A549 (cell line): ENCODE data around the gene RIMS4. TPM values are rescaled to one million over a fixed set of nuclear protein-coding genes. Genes with fewer than 3 reads are reported as not detected.

Experiments
- BHLHE40 ChIP-seq: IDR thresholded peaks from 2 replicates; pipeline ENCODE4 v1.6.1; 2012; ENCODE audit warnings: low read depth, low read length, inconsistent platforms
- CBX2 ChIP-seq: fragments of 200-600 bp; sonication (generic); IDR thresholded peaks from 2 replicates; pipeline ENCODE4 v1.6.1; 2016; ENCODE audit warnings: low read depth, mild to moderate bottlenecking, borderline replicate concordance
- CEBPB ChIP-seq, 2 experiments: fragments of >200 bp in 1 of 2; sonication (Bioruptor Twin) in 1 of 2; formaldehyde crosslinking in 1 of 2; IDR thresholded peaks; 2 replicates each; pipeline ENCODE4 v1.6.1; 2012 to 2016
- CHD2 ChIP-seq: fragments of 150-350 bp; IDR thresholded peaks from 2 replicates; pipeline ENCODE4 v1.6.1; 2014; ENCODE audit warnings: low read length; ENCODE audit not compliant: partially characterized antibody
- CHD4 ChIP-seq: fragments of 200-600 bp; sonication (generic); IDR thresholded peaks from 2 replicates; pipeline ENCODE4 v1.6.1; 2016; ENCODE audit warnings: antibody characterized with exemption, mild to moderate bottlenecking, borderline replicate concordance
- EHF ChIP-seq: fragments of 250-450 bp; sonication (Bioruptor Pico); IDR thresholded peaks from 2 replicates; pipeline ENCODE4 v1.5.0; 2020; ENCODE audit warnings: mild to moderate bottlenecking
- EHMT2 ChIP-seq: fragments of 200-600 bp; sonication (generic); IDR thresholded peaks from 2 replicates; pipeline ENCODE4 v1.6.1; 2016; ENCODE audit warnings: antibody characterized with exemption, low read depth, mild to moderate bottlenecking, moderate library complexity
- GATA3 ChIP-seq: IDR thresholded peaks from 2 replicates; pipeline ENCODE4 v1.6.1; 2012; ENCODE audit warnings: borderline replicate concordance
- HEYL ChIP-seq: fragments of 250-450 bp; sonication (Bioruptor Pico); IDR thresholded peaks from 2 replicates; pipeline ENCODE4 v1.8.0; 2021; ENCODE audit warnings: mild to moderate bottlenecking, moderate library complexity
- HOXA7 ChIP-seq: fragments of 250-450 bp; sonication (Bioruptor Pico); IDR thresholded peaks from 2 replicates; pipeline ENCODE4 v1.5.0; 2020; ENCODE audit warnings: mild to moderate bottlenecking, moderate library complexity
- JUN ChIP-seq, 2 experiments: fragments of >200 bp; sonication (Bioruptor Twin); formaldehyde crosslinking; IDR thresholded peaks; 2 replicates in 1 of 2; 3 replicates in 1 of 2; pipeline ENCODE4 v1.6.1; 2016 to 2017
- JUNB ChIP-seq: fragments of >200 bp; sonication (Bioruptor Twin); formaldehyde crosslinking; IDR thresholded peaks from 2 replicates; pipeline ENCODE4 v1.6.1; 2016
- MAFK ChIP-seq: fragments of 450-650 bp; IDR thresholded peaks from 2 replicates; pipeline ENCODE4 v1.6.1; 2014; ENCODE audit not compliant: partially characterized antibody
- MYC ChIP-seq: IDR thresholded peaks from 2 replicates; pipeline ENCODE4 v1.6.1; 2012; ENCODE audit warnings: mild to moderate bottlenecking, inconsistent platforms, low read length, improper control_type of control experiment, borderline replicate concordance
- NFE2L2 ChIP-seq: fragments of 150-350 bp; conservative IDR thresholded peaks from 2 replicates; pipeline ENCODE4 v1.6.1; 2014; ENCODE audit warnings: low read length
- NPAS2 ChIP-seq: fragments of 250-450 bp; sonication (Bioruptor Pico); IDR thresholded peaks from 2 replicates; pipeline ENCODE4 v1.8.0; 2022; ENCODE audit warnings: mild to moderate bottlenecking, moderate library complexity, borderline replicate concordance
- POLR2A ChIP-seq: IDR thresholded peaks from 2 replicates; pipeline ENCODE4 v1.6.1; 2012; ENCODE audit warnings: mild to moderate bottlenecking, low read length
- RAD21 ChIP-seq, 2 experiments: fragments of >200 bp in 1 of 2; sonication (Bioruptor Twin) in 1 of 2; formaldehyde crosslinking in 1 of 2; IDR thresholded peaks in 1 of 2; conservative IDR thresholded peaks in 1 of 2; 2 replicates in 1 of 2; 3 replicates in 1 of 2; pipeline ENCODE4 v1.6.1; 2012 to 2018; ENCODE audit warnings: inconsistent platforms in 1 of 2
- RARB ChIP-seq: fragments of 250-450 bp; sonication (Bioruptor Pico); IDR thresholded peaks from 2 replicates; pipeline ENCODE4 v1.8.0; 2021; ENCODE audit warnings: mild to moderate bottlenecking, moderate library complexity
- RCOR1 ChIP-seq: fragments of 150-350 bp; IDR thresholded peaks from 2 replicates; pipeline ENCODE4 v1.6.1; 2014; ENCODE audit warnings: antibody characterized with exemption, low read length, low read depth
- RFX5 ChIP-seq: fragments of 450-650 bp; IDR thresholded peaks from 2 replicates; pipeline ENCODE4 v1.7.1; 2014; ENCODE audit warnings: antibody characterized with exemption, mild to moderate bottlenecking, moderate library complexity
- SMC3 ChIP-seq: fragments of >200 bp; sonication (Bioruptor Twin); formaldehyde crosslinking; IDR thresholded peaks from 3 replicates; pipeline ENCODE4 v1.6.1; 2018; ENCODE audit warnings: inconsistent platforms
- ZC3H11A ChIP-seq: fragments of 450-650 bp; IDR thresholded peaks from 2 replicates; pipeline ENCODE4 v1.6.1; 2014; ENCODE audit warnings: antibody characterized with exemption, mild to moderate bottlenecking
- ZNF302 ChIP-seq: fragments of 250-450 bp; sonication (Bioruptor Pico); IDR thresholded peaks from 2 replicates; pipeline ENCODE4 v1.9.0; 2021; ENCODE audit warnings: inconsistent platforms, mild to moderate bottlenecking, moderate library complexity
- polyA plus RNA-seq, 4 experiments: library from polyadenylated mRNA; depleted of rRNA in 3 of 4; stranded (reverse); fragments of >200 nt; fragmentation: RNase III in 1 of 4; extraction: RNeasy Plus Mini Kit Qiagen cat#74134 plus additional on column Dnase treatment in 1 of 4; gene quantifications; 2 replicates in 3 of 4; 3 replicates in 1 of 4; pipeline ENCODE4 v1.2.3, GENCODE V29; 2011 to 2017
- TF ChIP-seq, protein P1 (sequence below): fragments of >200 bp; sonication (Bioruptor Twin); formaldehyde crosslinking; IDR thresholded peaks from 3 replicates; pipeline ENCODE4 v1.6.1; 2016
- TF ChIP-seq, protein P2 (sequence below): IDR thresholded peaks from 2 replicates; pipeline ENCODE4 v1.6.1; 2012
- TF ChIP-seq, protein P3 (sequence below): fragments of 250-450 bp; sonication (Bioruptor Pico); IDR thresholded peaks from 2 replicates; pipeline ENCODE4 v1.5.0; 2021; ENCODE audit warnings: mild to moderate bottlenecking, moderate library complexity, borderline replicate concordance
- TF ChIP-seq, protein P4 (sequence below): IDR thresholded peaks from 2 replicates; pipeline ENCODE4 v1.6.1; 2012
- TF ChIP-seq, protein P5 (sequence below): fragments of 450-650 bp; IDR thresholded peaks from 2 replicates; pipeline ENCODE4 v1.6.1; 2014; ENCODE audit warnings: antibody characterized with exemption
- TF ChIP-seq, protein P6 (sequence below): fragments of >200 bp; sonication (Bioruptor Twin); formaldehyde crosslinking; IDR thresholded peaks from 2 replicates; pipeline ENCODE4 v1.6.1; 2016
- TF ChIP-seq, protein P7 (sequence below): fragments of 150-350 bp; IDR thresholded peaks from 2 replicates; pipeline ENCODE4 v1.6.1; 2014; ENCODE audit warnings: low read depth, mild to moderate bottlenecking, low read length

The RIMS4 gene
- polyA plus RNA-seq, 2 of the 4 experiments (the other 2 are of a cell fraction): 0.39 to 1.3 TPM

DNA sequence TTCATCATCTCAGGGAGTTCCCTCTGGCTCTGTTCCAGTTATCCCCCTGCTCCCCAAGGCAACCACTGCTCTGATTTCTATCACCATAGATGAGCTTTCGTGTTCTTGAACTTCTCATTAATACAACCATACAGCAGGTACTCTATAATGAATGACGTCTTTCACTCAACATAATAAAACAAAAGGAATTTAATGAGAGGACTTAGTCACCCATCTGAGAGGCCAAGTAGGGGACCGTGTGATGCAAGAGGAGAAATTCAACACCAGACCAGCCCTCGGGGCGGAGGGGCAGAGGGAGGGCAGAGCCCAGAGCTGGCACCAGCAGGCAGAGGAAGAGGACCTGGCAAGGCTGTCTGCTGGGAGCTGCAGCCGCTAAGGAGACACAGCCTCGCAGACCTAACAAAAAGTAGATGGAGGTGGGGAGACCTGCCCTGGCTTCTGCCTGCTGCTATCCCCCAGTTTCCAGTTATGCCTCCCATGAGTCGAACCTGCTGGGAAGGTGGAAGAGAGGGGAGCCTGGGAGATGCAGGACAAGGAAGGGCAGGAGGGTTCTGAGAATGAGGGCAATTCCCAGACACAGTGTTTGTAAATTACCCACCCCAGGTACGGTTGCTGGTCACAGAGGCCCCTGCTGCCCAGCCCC is 81.4 kb downstream of the RIMS4 start (continued):
- no peak for TF ChIP-seq MAFK
- no peak for TF ChIP-seq ZNF302 (CRISPR knock-in tag)
- TF ChIP-seq, protein P1, sequence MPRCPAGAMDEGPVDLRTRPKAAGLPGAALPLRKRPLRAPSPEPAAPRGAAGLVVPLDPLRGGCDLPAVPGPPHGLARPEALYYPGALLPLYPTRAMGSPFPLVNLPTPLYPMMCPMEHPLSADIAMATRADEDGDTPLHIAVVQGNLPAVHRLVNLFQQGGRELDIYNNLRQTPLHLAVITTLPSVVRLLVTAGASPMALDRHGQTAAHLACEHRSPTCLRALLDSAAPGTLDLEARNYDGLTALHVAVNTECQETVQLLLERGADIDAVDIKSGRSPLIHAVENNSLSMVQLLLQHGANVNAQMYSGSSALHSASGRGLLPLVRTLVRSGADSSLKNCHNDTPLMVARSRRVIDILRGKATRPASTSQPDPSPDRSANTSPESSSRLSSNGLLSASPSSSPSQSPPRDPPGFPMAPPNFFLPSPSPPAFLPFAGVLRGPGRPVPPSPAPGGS: peak; percentile 95
- TF ChIP-seq GATA3: peak; percentile 98
- peak; percentile 49; the same call in 2 of the 3 replicates for TF ChIP-seq SMC3
- TF ChIP-seq BHLHE40: no peak
- TF ChIP-seq CBX2: no peak
- TF ChIP-seq NPAS2 (CRISPR knock-in tag): no peak
- peak; percentile 96 to 99 for TF ChIP-seq CEBPB (IDR thresholded peaks at IDR 0.05)
- peak in 1 of 2 experiments; percentile 37; a peak in 4 of 5 replicates for TF ChIP-seq RAD21 (conservative IDR thresholded peaks at IDR 0.05 in 1 of 2, IDR thresholded peaks at IDR 0.05 in 1 of 2)
- TF ChIP-seq NFE2L2: no peak
- TF ChIP-seq, protein P2, sequence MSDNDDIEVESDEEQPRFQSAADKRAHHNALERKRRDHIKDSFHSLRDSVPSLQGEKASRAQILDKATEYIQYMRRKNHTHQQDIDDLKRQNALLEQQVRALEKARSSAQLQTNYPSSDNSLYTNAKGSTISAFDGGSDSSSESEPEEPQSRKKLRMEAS: peak; percentile 92
- TF ChIP-seq CHD2: no peak
- TF ChIP-seq HOXA7 (CRISPR knock-in tag): no peak
- no peak for TF ChIP-seq CHD4
- TF ChIP-seq RCOR1: no peak
- TF ChIP-seq JUN (IDR thresholded peaks at IDR 0.05): peak; percentile 97 to 98
- TF ChIP-seq JUNB: peak; percentile 97
- TF ChIP-seq, protein P3, sequence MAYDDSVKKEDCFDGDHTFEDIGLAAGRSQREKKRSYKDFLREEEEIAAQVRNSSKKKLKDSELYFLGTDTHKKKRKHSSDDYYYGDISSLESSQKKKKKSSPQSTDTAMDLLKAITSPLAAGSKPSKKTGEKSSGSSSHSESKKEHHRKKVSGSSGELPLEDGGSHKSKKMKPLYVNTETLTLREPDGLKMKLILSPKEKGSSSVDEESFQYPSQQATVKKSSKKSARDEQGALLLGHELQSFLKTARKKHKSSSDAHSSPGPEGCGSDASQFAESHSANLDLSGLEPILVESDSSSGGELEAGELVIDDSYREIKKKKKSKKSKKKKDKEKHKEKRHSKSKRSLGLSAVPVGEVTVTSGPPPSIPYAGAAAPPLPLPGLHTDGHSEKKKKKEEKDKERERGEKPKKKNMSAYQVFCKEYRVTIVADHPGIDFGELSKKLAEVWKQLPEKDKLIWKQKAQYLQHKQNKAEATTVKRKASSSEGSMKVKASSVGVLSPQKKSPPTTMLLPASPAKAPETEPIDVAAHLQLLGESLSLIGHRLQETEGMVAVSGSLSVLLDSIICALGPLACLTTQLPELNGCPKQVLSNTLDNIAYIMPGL (CRISPR knock-in tag): no peak
- peak; percentile 51 for TF ChIP-seq POLR2A
- TF ChIP-seq, protein P4, sequence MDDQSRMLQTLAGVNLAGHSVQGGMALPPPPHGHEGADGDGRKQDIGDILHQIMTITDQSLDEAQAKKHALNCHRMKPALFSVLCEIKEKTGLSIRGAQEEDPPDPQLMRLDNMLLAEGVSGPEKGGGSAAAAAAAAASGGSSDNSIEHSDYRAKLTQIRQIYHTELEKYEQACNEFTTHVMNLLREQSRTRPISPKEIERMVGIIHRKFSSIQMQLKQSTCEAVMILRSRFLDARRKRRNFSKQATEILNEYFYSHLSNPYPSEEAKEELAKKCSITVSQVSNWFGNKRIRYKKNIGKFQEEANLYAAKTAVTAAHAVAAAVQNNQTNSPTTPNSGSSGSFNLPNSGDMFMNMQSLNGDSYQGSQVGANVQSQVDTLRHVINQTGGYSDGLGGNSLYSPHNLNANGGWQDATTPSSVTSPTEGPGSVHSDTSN: peak; percentile 86
- no peak for TF ChIP-seq RFX5
- TF ChIP-seq EHMT2: no peak
- TF ChIP-seq, protein P5, sequence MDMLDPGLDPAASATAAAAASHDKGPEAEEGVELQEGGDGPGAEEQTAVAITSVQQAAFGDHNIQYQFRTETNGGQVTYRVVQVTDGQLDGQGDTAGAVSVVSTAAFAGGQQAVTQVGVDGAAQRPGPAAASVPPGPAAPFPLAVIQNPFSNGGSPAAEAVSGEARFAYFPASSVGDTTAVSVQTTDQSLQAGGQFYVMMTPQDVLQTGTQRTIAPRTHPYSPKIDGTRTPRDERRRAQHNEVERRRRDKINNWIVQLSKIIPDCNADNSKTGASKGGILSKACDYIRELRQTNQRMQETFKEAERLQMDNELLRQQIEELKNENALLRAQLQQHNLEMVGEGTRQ: no peak
- TF ChIP-seq RARB (CRISPR knock-in tag): no peak; the same call in 1 of the 2 replicates
- TF ChIP-seq, protein P6, sequence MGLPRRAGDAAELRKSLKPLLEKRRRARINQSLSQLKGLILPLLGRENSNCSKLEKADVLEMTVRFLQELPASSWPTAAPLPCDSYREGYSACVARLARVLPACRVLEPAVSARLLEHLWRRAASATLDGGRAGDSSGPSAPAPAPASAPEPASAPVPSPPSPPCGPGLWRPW: peak; percentile 65; the same call in 1 of the 2 replicates
- TF ChIP-seq MYC: no peak
- TF ChIP-seq, protein P7, sequence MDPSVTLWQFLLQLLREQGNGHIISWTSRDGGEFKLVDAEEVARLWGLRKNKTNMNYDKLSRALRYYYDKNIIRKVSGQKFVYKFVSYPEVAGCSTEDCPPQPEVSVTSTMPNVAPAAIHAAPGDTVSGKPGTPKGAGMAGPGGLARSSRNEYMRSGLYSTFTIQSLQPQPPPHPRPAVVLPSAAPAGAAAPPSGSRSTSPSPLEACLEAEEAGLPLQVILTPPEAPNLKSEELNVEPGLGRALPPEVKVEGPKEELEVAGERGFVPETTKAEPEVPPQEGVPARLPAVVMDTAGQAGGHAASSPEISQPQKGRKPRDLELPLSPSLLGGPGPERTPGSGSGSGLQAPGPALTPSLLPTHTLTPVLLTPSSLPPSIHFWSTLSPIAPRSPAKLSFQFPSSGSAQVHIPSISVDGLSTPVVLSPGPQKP: no peak
- TF ChIP-seq HEYL: 0 out of 2 replicates have a peak, but pooled peaks have one; percentile 55
- TF ChIP-seq ZC3H11A: no peak
- no peak for TF ChIP-seq EHF (CRISPR knock-in tag)
